Measurements from ENCODE around the gene NOTCH3. TPM values are rescaled to one million over a fixed set of nuclear protein-coding genes. Genes with fewer than 3 reads are reported as not detected.

The NOTCH3 gene
- total RNA-seq, 2 donors from 2014 or later: 4.4 to 10.5 TPM

GRCh38 chr19:15181394-15181793 is 19.4 kb downstream of the NOTCH3 start:
- intact Hi-C loops (cut with DNase I): no loop called here
- DNase-seq: peak; percentile 46
- Histone ChIP-seq H3K36me3 (no peaks in the 10 kb centered on the region), H3K27me3 (peaks cover 3% of the 10 kb centered on the region), H3K27ac (no peak overlapping the region), H3K4me1 (no peaks in the 10 kb centered on the region), H3K9me3 (no peaks in the 10 kb centered on the region), H3K9ac (ENCODE audit: low read depth in 2 of 2, low read length in 2 of 2) (no peak overlapping the region), H3K4me3 (peak overlapping the region; percentile 20)
- no peak for TF ChIP-seq CTCF (IDR thresholded peaks at IDR 0.05)

GRCh38 chr19:15180451-15181390 is 20.1 kb downstream of the NOTCH3 start:
- Histone ChIP-seq H3K4me3 (peak overlapping the region; percentile 20), H3K36me3 (no peaks in the 10 kb centered on the region), H3K27me3 (peaks cover 3% of the 10 kb centered on the region), H3K9me3 (no peaks in the 10 kb centered on the region), H3K4me1 (no peaks in the 10 kb centered on the region), H3K9ac (ENCODE audit: low read depth in 2 of 2, low read length in 2 of 2) (peak overlapping the region in 1 of 2 donors; percentile 43), H3K27ac (no peak overlapping the region)
- peak; percentile 65 for DNase-seq
- intact Hi-C loops (cut with DNase I): no loop called here
- no peak for TF ChIP-seq CTCF (IDR thresholded peaks at IDR 0.05)

GRCh38 chr19:15178629-15179308 is 22.0 kb downstream of the NOTCH3 start:
- intact Hi-C loops (cut with DNase I): loop anchor here (5.0 kb wide), 1 partner anchor 379 kb away; no protein-coding TSS in a partner anchor
- no peak overlapping the region for H3K4me3 ChIP-seq
- H3K36me3 ChIP-seq: no peaks in the 10 kb centered on the region
- no peaks in the 10 kb centered on the region for H3K4me1 ChIP-seq
- TF ChIP-seq CTCF (IDR thresholded peaks at IDR 0.05): no peak
- no peaks in the 10 kb centered on the region for H3K9me3 ChIP-seq
- no peak overlapping the region for H3K27ac ChIP-seq
- no peak for DNase-seq
- peaks cover 3% of the 10 kb centered on the region for H3K27me3 ChIP-seq
- no peak overlapping the region for H3K9ac ChIP-seq (ENCODE audit: low read depth in 2 of 2, low read length in 2 of 2)

GRCh38 chr19:15177269-15178116 is 23.3 kb downstream of the NOTCH3 start:
- TF ChIP-seq CTCF (IDR thresholded peaks at IDR 0.05): peak; percentile 94
- H3K36me3 ChIP-seq: no peaks in the 10 kb centered on the region

GRCh38 chr19:15175609-15176008 is 25.2 kb downstream of the NOTCH3 start:
- intact Hi-C loops (cut with DNase I): loop anchor here (5.0 kb wide), 1 partner anchor 382 kb away; no protein-coding TSS in a partner anchor
- Histone ChIP-seq H3K9ac (ENCODE audit: low read depth in 2 of 2, low read length in 2 of 2) (no peak overlapping the region), H3K36me3 (no peaks in the 10 kb centered on the region), H3K4me1 (no peaks in the 10 kb centered on the region), H3K27ac (no peak overlapping the region), H3K4me3 (no peak overlapping the region), H3K27me3 (peaks cover 3% of the 10 kb centered on the region), H3K9me3 (no peaks in the 10 kb centered on the region)
- DNase-seq: no peak
- TF ChIP-seq CTCF (IDR thresholded peaks at IDR 0.05): no peak

More at GRCh38 chr19:15177269-15178116, 23.3 kb downstream of the NOTCH3 start:
- no peaks in the 10 kb centered on the region for H3K4me1 ChIP-seq
- H3K4me3 ChIP-seq: no peak overlapping the region
- peaks cover 3% of the 10 kb centered on the region for H3K27me3 ChIP-seq
- no peaks in the 10 kb centered on the region for H3K9me3 ChIP-seq
- intact Hi-C loops (cut with DNase I): loop anchor here (5.0 kb wide), 1 partner anchor 380 kb away; no protein-coding TSS in a partner anchor
- H3K27ac ChIP-seq: no peak overlapping the region
- peak overlapping the region in 1 of 2 donors; percentile 56 for H3K9ac ChIP-seq (ENCODE audit: low read depth in 2 of 2, low read length in 2 of 2)
- DNase-seq: peak; percentile 75

Measured in colonic mucosa (tissue), 4 donors.